MM.1S (cell line): ENCODE measurements around the gene RXRA.

Source experiments
- DNase-seq: peaks from one replicate; pipeline ENCODE4 v3.0.0-alpha.2; 2015
- H2AFZ ChIP-seq: fragments of 300-600 bp; sonication (generic); 2 replicates; pipeline ENCODE4 v1.6.0; 2016; ENCODE audit warnings: antibody characterized with exemption, low read length
- H3F3A ChIP-seq: fragments of 300-600 bp; sonication (generic); 2 replicates; pipeline ENCODE4 v1.6.1; 2016; ENCODE audit warnings: mild to moderate bottlenecking, antibody characterized with exemption, low read length, moderate library complexity, mixed read lengths; ENCODE audit not compliant: insufficient read depth
- H3K27ac ChIP-seq: fragments of 300-600 bp; sonication (generic); 2 replicates; pipeline ENCODE4 v1.5.1; 2016; ENCODE audit warnings: mild to moderate bottlenecking, low read length
- H3K27me3 ChIP-seq: fragments of 300-600 bp; sonication (generic); replicated peaks from 2 replicates; pipeline ENCODE4 v1.6.0; 2016; ENCODE audit warnings: low read length; ENCODE audit not compliant: insufficient read depth
- H3K36me3 ChIP-seq: fragments of 300-600 bp; sonication (generic); replicated peaks from 2 replicates; pipeline ENCODE4 v1.6.1; 2016; ENCODE audit warnings: mild to moderate bottlenecking, low read length, mixed read lengths; ENCODE audit not compliant: insufficient read depth
- H3K4me1 ChIP-seq: fragments of 300-600 bp; sonication (generic); 2 replicates; pipeline ENCODE4 v1.6.1; 2016; ENCODE audit warnings: low read length, mixed read lengths
- H3K4me2 ChIP-seq: fragments of 300-600 bp; sonication (generic); 2 replicates; pipeline ENCODE4 v1.6.0; 2016; ENCODE audit warnings: low read depth, low read length
- H3K4me3 ChIP-seq: fragments of 300-600 bp; sonication (generic); 2 replicates; pipeline ENCODE4 v1.5.1; 2016; ENCODE audit warnings: low read length, mixed read lengths
- H3K79me2 ChIP-seq: fragments of 300-600 bp; sonication (generic); 2 replicates; pipeline ENCODE4 v1.6.1; 2016; ENCODE audit warnings: mixed run types, low read length, mixed read lengths
- H3K9ac ChIP-seq: fragments of 300-600 bp; sonication (generic); 2 replicates; pipeline ENCODE4 v1.6.1; 2016; ENCODE audit warnings: low read length, mixed read lengths
- H3K9me2 ChIP-seq: fragments of 300-600 bp; sonication (generic); replicated peaks from 2 replicates; pipeline ENCODE4 v1.6.1; 2016; ENCODE audit warnings: mild to moderate bottlenecking, low read length, mixed read lengths; ENCODE audit not compliant: insufficient read depth
- H3K9me3 ChIP-seq: fragments of 300-600 bp; sonication (generic); replicated peaks from 2 replicates; pipeline ENCODE4 v1.6.1; 2016; ENCODE audit warnings: mild to moderate bottlenecking, low read length, mixed read lengths; ENCODE audit not compliant: insufficient read depth
- H4K20me1 ChIP-seq: fragments of 300-600 bp; sonication (generic); 2 replicates; pipeline ENCODE4 v1.6.1; 2016; ENCODE audit warnings: mild to moderate bottlenecking, low read length, moderate library complexity, mixed read lengths; ENCODE audit not compliant: insufficient read depth
- CTCF ChIP-seq: fragments of 300-600 bp; sonication (generic); IDR thresholded peaks from 2 replicates; pipeline ENCODE4 v1.5.1; 2016; ENCODE audit warnings: antibody characterized with exemption, low read length, mixed read lengths
- EZH2 ChIP-seq: fragments of 300-600 bp; sonication (generic); optimal IDR thresholded peaks from 2 replicates; pipeline ENCODE3; 2017; ENCODE audit warnings: low read depth, mild to moderate bottlenecking, antibody characterized with exemption, low read length, mixed read lengths
- EZH2phosphoT487 ChIP-seq: fragments of 300-600 bp; sonication (generic); IDR thresholded peaks from 2 replicates; pipeline ENCODE4 v1.6.1; 2018; ENCODE audit warnings: antibody characterized with exemption, low read length

The RXRA gene

GRCh38 chr9:134393582-134394280 is 67.5 kb downstream of the RXRA start:
- Histone ChIP-seq H2AFZ (no peak overlapping the region), H3K9ac (no peak overlapping the region), H3K9me3 (no peaks in the 10 kb centered on the region), H3K4me2 (no peak overlapping the region), H3K4me1 (peaks cover 15% of the 10 kb centered on the region), H3K4me3 (no peak overlapping the region), H3K36me3 (no peaks in the 10 kb centered on the region), H3K9me2 (no peaks in the 10 kb centered on the region), H4K20me1 (no peaks in the 10 kb centered on the region), H3K27ac (no peak overlapping the region), H3K79me2 (peaks cover 44% of the 10 kb centered on the region), H3F3A (no peaks in the 10 kb centered on the region), H3K27me3 (no peaks in the 10 kb centered on the region)
- DNase-seq = no peak
- TF ChIP-seq CTCF = no peak
- no peak for TF ChIP-seq EZH2
- TF ChIP-seq EZH2phosphoT487 = no peak

GRCh38 chr9:134395002-134395517 is 68.8 kb downstream of the RXRA start:
- Histone ChIP-seq H3K4me2 (no peak overlapping the region), H3K27ac (no peak overlapping the region), H2AFZ (no peak overlapping the region), H3K4me3 (no peak overlapping the region), H3K9me2 (no peaks in the 10 kb centered on the region), H3K9me3 (no peaks in the 10 kb centered on the region), H4K20me1 (no peaks in the 10 kb centered on the region), H3K4me1 (peaks cover 15% of the 10 kb centered on the region), H3K36me3 (no peaks in the 10 kb centered on the region), H3K27me3 (no peaks in the 10 kb centered on the region), H3K79me2 (peaks cover 44% of the 10 kb centered on the region), H3K9ac (no peak overlapping the region), H3F3A (no peaks in the 10 kb centered on the region)
- DNase-seq = no peak
- TF ChIP-seq EZH2 = no peak
- no peak for TF ChIP-seq EZH2phosphoT487
- no peak for TF ChIP-seq CTCF

GRCh38 chr9:134395737-134396257 is 69.5 kb downstream of the RXRA start:
- Histone ChIP-seq H3K36me3 (no peaks in the 10 kb centered on the region), H3K9me2 (no peaks in the 10 kb centered on the region), H3K9me3 (no peaks in the 10 kb centered on the region), H3K79me2 (peaks cover 42% of the 10 kb centered on the region), H3K9ac (peak overlapping the region; percentile 35; the same call in 1 of the 2 replicates), H2AFZ (no peak overlapping the region), H3K27me3 (no peaks in the 10 kb centered on the region), H3K27ac (peak overlapping the region; percentile 48; the same call in 1 of the 2 replicates), H3K4me1 (peaks cover 11% of the 10 kb centered on the region), H3K4me3 (peak overlapping the region; percentile 29; the same call in 1 of the 2 replicates), H4K20me1 (no peaks in the 10 kb centered on the region), H3K4me2 (peak overlapping the region; percentile 78; the same call in 1 of the 2 replicates), H3F3A (no peaks in the 10 kb centered on the region)
- no peak for TF ChIP-seq EZH2phosphoT487
- no peak for TF ChIP-seq EZH2
- TF ChIP-seq CTCF = no peak
- no peak for DNase-seq
